ENCODE measurements around the gene DYRK1A.

GRCh38 chr21:37463083-37463801 lies 96.7 kb downstream of the DYRK1A start:
- TF ChIP-seq POLR2A (IDR thresholded peaks at IDR 0.05) (no peak), CTCF (IDR thresholded peaks at IDR 0.05) (peak; percentile 42 to 55 (median 46))

All from uterus (tissue), 2 donors.